Stimulated activated CD4-positive, alpha-beta T cell treated with anti-CD3 and anti-CD28 coated beads, Interleukin-1b, Interleukin-23, amount 100 ng/mL, for 48 hours (primary cell): ENCODE data around the gene FBXL16.

Source experiments
- DNase-seq: peaks from one replicate; pipeline ENCODE4 v3.0.0-alpha.2; 2020

FBXL16 gene

DNA sequence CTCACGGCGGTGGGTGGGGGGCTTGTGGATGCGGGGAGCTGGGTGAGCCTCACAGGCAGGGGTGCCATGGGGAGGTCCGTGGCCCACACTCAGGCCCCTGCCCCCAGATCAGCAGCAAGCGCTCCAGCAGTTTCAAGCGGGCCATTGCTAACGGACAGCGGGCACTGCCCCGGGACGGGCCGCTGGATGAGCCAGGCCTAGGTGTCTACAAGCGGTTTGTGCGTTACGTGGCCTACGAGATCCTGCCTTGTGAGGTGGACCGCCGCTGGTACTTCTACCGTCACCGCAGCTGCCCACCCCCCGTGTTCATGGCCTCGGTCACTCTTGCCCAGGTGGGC lies 29.1 kb downstream of the FBXL16 start:
- no peak for DNase-seq

DNA sequence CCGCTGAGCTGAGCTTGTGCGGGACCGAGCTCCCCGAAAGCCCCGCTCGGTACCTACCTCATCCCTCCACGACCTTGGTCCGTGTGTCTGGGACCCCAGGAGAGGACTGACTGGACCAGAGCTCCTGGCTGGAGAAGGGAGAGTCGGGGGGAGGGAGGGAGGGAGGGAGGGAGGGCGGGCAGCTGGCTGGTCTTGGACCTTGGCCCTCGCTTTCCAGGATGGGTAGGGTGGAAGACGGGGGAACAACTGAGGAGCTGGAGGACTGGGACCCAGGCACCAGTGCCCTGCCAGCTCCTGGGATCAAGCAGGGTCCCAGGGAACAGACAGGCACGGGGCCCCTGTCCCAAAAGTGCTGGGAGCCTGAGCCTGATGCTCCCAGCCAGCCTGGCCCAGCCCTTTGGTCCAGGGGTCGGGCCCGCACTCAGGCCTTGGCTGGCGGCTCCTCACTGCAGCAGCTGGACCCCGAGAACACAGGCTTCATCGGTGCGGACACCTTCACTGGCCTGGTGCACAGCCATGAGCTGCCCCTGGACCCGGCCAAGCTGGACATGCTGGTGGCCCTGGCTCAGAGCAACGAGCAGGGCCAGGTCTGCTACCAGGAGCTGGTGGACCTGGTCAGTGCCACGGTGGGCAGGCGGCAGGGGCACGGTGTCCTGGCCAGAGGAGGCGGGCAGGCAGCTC lies 29.6 kb downstream of the FBXL16 start:
- DNase-seq, result no peak

DNA sequence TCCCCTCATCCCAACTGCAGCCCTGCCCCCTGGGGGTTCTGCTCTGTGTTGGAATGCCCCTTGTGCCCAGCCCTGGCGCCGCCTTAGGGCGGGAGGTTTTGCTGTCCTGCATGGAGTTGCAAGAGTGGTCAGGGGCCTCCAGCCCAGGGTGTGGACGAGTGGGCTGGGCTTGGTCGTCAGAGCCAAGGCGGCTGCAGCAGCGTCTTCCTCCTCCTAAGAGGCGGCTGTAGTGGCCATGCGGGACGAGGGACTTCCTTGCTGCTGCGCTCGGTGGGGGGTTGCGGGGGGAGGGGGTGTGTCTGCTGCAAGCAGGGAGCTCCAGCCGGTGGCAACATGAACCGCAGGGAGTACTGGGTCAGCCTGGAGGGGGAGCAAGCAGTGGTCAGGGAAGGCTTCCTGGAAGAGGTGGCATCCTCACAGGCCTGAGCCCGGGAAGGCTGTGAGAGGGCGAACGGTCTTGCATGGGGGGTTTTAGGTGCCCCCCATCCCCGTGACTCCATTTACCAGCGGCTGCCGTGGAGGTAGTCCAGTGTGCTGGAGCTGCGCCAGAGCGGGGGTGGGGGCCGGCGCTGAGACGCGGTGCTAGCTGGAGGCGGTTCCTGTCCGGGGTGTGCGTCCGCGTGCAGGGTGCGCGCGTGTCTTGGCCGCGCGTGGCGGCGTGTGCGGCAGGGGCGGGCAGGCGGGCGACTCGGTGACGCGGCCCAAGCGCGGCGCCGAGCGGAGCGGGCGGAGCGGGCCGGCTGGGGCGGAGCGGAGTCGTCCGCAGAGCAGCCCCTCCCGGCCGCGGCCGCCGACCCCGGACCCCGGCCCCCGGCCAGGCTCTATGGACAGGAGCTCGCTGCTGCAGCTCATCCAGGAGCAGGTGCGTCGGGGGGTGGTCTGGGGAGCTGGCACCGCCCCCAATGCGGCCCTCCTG lies 30.4 kb downstream of the FBXL16 start, which contains the start of gene RHBDL1:
Gene RHBDL1 (plus strand): TSS at position 704 of the 916 bp plus-strand sequence. CDS start 120 bp downstream, at position 824.
- no peak for DNase-seq

GRCh38 chr16:674214-674881 lies 31.3 kb downstream of the FBXL16 start:
- DNase-seq, result no peak

DNA sequence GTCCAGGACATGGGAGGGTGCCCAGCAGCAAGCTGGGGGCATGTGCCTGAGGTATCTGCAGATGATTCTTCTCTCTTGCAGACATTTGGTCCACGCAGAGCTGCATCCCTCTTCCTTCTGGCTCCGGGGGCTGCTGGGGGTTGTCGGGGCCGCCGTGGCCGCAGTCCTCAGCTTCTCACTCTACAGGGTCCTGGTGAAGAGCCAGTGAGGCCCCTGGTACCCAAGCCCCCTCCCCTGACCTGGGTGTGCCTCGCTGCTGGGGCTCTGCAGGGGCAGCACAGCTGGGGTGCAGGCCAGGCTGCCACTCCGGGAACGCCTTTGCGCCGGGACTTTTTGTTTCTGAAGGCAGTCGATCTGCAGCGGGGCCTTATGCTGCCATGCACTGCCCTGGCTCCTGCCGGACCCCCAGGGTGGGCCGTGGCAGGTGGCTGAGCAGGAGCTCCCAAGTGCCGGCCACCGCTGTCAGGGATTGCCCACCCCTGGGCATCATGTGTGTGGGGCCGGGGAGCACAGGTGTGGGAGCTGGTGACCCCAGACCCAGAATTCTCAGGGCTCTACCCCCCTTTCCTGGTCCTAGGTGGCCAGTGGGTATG lies 32.1 kb downstream of the FBXL16 start:
- DNase-seq, result no peak

DNA sequence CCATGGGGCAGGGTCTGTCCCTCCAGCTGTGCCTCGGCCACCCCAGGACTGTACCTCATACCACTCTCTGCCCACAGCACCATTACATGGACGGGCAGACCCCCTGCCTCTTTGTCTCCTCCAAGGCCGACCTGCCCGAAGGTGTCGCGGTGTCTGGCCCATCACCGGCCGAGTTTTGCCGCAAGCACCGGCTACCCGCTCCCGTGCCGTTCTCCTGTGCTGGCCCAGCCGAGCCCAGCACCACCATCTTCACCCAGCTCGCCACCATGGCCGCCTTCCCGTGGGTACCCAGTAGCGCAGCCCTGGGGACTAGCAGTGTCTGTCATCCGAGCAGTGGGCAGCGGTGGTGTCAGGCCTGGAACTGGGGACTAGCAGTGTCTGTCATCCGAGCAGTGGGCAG lies 32.8 kb downstream of the FBXL16 start:
- no peak for DNase-seq

GRCh38 chr16:672371-672770 lies 33.2 kb downstream of the FBXL16 start:
- DNase-seq, result no peak

DNA sequence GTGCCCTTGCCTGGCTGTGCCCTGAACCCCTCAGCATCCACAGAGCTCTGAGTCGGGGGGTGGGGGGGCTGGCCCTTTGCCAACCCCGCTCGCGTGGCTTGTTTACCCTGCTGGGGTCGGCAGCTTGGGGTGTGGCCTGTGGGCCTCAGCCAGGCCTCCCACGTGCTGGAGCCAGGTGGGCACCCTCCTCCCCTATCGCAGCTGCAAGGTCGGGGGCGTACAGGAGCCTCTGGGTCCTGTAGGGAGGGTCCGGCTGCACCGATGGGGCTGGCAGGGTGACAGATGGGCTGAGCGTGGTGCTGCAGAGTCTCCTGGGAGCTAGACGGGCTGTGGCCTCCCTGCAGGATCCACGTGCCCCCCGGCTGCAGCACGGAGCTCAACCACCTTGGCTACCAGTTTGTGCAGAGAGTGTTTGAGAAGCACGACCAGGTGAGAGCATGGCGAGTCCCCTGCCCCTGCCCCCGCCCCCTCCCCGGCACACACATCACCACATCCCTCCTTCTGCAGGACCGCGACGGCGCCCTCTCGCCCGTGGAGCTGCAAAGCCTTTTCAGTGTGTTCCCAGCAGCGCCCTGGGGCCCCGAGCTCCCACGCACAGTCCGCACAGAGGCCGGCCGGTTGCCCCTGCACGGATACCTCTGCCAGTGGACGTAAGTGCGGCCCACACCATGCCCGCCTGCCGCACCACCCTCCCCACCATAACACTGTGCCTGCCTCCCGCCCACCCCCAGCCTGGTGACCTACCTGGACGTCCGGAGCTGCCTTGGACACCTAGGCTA lies 34.1 kb downstream of the FBXL16 start:
- DNase-seq, result no peak

GRCh38 chr16:670485-671352 lies 34.9 kb downstream of the FBXL16 start:
- no peak for DNase-seq

- DNase-seq, result no peak
Measured at GRCh38 chr16:669666-670065, 35.9 kb downstream of the FBXL16 start.

GRCh38 chr16:668519-669171 lies 37.0 kb downstream of the FBXL16 start:
- no peak for DNase-seq

DNA sequence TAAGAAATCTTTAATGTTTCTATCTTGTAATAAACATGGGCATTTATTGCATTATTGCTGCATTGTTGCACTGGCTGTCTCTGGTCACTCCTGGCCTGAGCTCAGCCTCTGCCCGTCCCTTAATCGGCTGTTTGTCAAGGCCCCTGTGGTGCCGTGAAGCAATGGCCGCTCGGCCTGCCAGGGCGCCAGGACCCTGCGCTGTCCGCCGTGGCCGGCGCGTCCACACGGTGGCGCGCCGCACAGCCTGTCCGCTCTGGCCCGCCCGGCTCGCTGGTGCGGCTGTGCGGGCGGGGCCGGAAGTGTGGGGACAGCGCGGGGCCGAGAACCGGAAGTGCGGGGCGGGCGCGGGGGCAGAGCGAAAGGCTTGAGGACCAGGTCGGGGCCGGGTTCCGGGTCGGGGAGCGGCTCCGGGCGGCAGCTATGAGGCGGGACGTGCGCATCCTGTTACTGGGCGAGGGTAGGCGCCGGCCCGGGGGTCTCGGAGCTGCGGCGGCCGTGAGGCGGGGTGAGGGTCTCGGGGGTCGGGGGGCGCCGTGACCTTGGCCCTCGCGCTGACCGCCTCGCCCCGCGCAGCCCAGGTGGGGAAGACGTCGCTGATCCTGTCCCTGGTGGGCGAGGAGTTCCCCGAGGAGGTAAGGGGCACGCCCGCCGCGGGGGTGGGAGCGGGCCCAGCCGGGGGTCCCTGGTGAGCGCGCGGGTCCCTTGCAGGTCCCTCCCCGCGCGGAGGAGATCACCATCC lies 37.7 kb downstream of the FBXL16 start, which contains the start of gene RHOT2:
Gene RHOT2 (plus strand): TSS at position 353 of the 739 bp plus-strand sequence. CDS start 68 bp downstream, at position 421.
- DNase-seq, result peak; percentile 92

- DNase-seq, result no peak
Measured at GRCh38 chr16:667113-667779, 38.4 kb downstream of the FBXL16 start.

DNA sequence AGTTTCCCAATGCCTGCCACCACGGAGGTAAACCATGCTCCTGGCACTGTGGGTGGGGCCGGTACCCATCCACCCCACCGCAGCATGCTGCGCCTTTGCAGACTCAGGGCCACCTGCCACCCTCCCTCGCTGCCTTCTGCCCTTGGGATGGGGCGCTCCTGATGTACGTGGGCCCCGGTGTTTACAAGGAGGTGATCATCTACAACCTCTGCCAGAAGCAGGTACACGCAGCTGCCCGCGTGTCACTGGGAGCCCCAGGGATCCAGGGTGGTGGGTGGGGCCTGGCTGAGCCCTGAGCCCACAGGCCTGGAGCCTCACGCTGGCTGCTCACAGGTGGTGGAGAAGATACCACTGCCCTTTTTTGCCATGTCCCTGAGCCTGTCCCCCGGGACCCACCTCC lies 39.0 kb downstream of the FBXL16 start:
- no peak for DNase-seq

- DNase-seq, result no peak
Measured at GRCh38 chr16:662597-662996, 43.0 kb downstream of the FBXL16 start.

DNA sequence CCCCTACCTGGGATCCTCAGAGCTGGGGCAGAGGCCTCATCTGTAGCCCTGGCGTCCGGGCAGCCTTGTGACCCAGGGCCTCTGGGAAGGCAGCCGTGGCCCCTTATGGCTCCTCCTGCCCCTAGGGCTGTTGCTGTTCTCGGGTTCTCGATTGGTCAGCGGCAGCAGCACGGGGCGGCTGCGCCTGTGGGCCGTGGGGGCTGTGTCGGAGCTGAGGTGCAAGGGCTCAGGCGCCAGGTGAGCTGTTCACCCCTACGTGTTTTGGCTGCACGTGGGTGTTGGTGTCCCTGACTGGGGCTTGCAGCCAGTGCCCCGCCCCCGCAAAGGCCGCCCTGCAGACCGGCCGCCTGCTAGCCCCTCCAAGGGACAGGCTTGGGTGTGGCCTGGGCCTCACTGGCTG lies 43.5 kb downstream of the FBXL16 start:
- DNase-seq, result no peak

DNA sequence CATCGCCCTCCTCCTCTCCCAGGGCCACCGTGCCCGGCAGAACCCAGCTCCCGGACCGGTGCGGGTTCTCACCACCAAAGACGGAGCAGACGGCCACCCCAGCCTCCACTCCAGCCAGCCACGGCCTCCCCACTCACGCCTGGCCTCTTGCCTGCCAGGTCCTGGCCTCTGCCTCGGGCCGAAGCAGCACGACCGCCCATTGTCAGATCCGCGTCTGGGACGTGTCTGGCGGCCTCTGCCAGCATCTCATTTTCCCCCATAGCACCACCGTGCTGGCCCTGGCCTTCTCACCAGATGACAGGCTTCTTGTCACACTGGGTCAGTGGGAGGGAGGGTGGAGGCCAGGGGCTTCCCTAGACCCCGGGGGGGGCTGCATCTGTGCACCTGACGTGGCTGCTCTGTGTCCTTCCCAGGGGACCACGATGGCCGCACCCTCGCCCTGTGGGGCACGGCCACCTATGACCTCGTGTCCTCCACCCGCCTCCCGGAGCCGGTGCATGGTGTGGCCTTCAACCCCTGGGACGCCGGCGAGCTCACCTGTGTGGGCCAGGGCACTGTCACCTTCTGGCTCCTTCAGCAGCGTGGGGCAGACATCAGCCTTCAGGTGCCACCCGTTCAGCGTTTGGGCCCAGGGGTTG lies 44.3 kb downstream of the FBXL16 start:
- DNase-seq, result no peak

- DNase-seq, result peak; percentile 71
Measured at GRCh38 chr16:660459-661183, 45.0 kb downstream of the FBXL16 start.
